Gastrocnemius medialis (tissue), 4 donors: Measurements from ENCODE around the gene FYN.

Source experiments
- CTCF ChIP-seq, 5 experiments: fragments of 450-650 bp in 3 of 5; fragments of 200-600 bp in 2 of 5; sonication (generic) in 2 of 5; IDR thresholded peaks in 4 of 5; conservative IDR thresholded peaks in 1 of 5; 1 replicate in 4 of 5; 2 replicates in 1 of 5; pipeline ENCODE4 v1.5.1; 2016 to 2019; ENCODE audit warnings: antibody characterized with exemption in 5 of 5, mild to moderate bottlenecking in 3 of 5, moderate library complexity in 3 of 5
- POLR2A ChIP-seq, 2 donors: fragments of 450-650 bp; IDR thresholded peaks; one replicate each; pipeline ENCODE4 v1.6.1; 2017; ENCODE audit warnings: antibody characterized with exemption in 2 of 2, mild to moderate bottlenecking in 2 of 2, moderate library complexity in 2 of 2

- TF ChIP-seq CTCF (IDR thresholded peaks at IDR 0.05 in 4 of 5, conservative IDR thresholded peaks at IDR 0.05 in 1 of 5): no peak
- TF ChIP-seq POLR2A (IDR thresholded peaks at IDR 0.05): no peak
Observed at GRCh38 chr6:111779660-111780059, 93.6 kb downstream of the FYN start.
